HG03354 (cell line): ENCODE data around the gene TBC1D8.

ENCODE experiments used
- ATAC-seq: cut with Tn5 transposase; IDR thresholded peaks from one replicate; pipeline ENCODE4 v1.9.1; 2021; ENCODE audit warnings: mild to moderate bottlenecking; ENCODE audit not compliant: unreplicated experiment, poor library complexity, severe bottlenecking

TBC1D8 gene

DNA sequence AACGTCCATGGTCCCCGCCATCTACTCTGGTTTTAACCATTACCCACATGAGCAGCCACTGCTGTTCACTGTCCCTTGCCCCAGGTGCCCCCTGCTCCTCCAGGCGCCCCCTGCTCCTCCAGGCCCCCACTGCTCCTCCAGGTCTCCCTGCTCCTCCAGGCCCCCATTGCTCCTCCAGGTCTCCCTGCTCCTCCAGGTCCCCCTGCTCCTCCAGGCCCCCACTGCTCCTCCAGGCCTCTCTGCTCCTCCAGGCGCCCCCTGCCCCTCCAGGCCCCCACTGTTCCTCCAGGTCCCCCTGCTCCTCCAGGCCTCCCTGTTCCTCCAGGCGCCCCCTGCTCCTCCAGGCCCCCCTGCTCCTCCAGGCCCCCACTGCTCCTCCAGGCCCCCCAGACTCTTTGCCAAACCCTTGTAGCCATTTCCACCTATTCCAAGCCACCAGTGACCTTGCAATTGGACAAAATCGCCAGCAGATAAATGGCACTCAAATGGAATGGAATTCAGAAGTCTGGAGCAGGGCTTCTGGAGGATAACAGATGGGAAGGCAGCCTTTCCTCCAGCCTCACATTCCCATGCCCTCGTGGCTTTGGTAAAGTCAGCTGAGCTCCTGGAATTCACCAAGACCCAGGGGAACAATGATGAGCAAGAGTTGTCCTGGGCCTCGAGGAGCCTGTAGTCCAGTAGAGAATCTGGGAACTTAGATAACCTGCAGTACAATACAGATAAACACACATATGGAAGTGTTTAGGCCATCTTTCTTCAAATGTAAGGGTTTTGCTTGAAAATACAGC is 162.4 kb downstream of the TBC1D8 start:
- no peak for ATAC-seq

DNA sequence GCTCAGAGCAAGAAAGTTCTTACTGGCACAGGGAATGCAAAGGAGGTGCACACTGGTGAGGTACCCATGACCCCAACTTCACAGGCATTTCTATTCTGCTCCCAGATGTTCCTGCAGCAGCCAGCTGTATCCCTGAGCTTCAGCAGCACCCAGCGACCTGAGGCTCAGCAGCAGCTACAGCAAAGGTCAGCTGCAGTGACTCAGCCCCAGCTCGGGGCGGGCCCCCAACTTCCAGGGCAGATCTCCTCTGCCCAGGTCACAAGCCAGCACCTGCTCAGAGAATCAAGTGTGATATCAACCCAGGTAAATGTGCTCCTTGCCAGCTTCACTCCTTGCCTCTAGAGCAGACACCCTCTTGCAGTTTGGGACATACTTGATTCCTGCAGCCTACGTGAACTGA is 163.2 kb downstream of the TBC1D8 start:
- no peak for ATAC-seq

DNA sequence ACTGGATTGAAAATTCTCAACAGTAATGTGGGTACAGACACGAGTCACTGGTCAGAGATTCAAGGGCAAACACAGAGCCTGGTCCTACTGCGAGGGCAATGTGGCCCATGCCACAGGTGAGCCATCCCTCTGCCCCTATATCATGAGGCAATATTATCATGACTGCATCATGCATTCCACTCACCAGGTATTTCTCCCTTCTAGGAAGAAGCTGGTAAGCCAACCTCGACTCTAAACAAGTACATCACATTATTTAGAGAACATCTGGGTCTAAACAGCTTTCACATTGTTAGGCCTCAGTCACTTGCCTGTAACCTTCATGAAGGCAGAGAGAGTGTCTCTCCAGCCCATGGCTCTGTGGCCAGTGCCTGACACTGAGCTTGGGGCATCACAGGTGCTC is 163.6 kb downstream of the TBC1D8 start:
- no peak for ATAC-seq

DNA sequence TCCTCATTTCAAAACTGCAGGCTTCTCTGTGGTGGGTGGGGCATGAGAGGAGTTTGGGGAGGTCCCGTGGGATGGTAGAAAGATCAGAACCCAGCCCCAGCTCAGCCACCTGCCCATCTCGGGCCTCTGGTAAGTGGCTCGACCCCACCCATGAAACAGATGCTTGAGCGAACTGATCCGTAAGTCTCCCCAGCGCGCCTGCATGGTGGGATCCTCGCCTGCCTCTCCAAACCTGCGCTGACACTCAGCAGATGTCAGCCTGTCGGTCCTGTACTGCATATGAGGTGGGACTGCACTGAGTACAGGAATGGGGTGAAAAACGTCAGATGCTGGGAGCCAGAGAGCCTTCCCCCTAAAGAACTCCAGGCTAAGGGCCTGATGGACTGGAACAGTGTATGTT is 165.0 kb downstream of the TBC1D8 start:
- no peak for ATAC-seq

DNA sequence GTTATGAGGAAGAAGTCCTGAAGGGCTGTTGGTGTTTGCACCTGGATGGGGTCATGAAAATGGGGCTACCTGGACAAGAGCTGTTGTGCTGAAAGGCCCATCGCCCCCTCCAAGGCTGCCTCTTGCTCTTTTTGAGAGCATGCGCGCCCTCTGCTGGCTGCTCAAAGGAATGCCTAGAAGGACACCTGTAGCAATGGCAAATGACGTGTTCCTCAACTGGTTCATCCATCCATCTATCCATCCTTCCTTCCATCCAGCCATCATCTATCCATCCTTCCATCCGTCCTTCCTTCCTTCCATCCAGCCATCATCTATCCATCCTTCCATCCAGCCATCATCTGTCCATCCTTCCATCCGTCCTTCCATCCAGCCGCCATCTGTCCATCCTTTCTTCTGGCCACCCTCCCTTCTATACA is 166.3 kb downstream of the TBC1D8 start:
- peak; percentile 77 for ATAC-seq

DNA sequence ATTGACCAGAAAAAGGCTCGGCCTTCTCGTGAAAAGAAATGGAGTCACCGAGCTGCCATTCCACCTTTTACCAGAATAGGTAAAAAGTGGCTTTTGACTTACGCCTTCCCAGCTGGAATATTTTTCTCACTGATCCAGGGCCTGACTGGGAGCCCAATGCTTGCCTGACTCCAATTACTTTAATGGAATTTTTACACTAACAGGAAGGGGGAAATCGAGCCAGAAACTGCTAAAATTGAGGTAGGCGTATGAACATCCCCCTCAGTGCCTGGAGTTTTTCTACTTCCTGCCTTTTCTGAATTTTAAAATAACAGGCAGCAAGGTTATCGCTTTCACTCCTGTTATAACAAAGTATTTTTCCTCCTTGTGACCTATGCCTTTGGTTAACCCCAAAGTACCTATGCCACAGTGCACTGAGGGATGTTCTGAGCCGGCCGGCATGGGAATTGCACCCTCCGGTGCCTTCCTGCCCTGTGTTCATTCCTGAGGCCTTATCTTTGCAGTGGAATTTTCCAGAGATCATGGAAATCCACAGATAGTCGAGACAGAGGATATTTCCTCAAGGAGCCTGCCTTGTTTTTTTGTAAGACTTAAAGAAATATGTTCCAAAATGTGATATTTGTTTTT is 167.4 kb downstream of the TBC1D8 start:
- ATAC-seq: no peak

DNA sequence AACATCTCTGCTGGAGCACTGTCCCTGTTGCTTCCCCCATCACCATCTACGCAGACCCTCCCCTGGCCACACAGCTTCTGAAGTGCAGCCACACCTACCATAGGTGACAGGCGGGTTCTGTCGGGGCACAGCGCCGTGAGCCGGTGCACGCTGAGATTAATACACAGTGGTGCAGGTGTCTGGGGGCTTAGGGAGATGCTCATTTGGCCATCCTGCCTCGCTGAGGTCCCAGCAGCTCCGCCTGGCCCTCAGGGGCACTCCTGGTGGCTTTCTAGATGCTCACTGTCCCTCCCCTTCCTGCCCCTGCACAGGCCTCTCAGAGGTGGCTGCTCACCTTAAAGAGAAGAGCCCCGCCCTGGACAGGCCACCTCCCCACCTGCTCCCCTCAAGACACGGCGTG is 168.0 kb downstream of the TBC1D8 start:
- no peak for ATAC-seq

DNA sequence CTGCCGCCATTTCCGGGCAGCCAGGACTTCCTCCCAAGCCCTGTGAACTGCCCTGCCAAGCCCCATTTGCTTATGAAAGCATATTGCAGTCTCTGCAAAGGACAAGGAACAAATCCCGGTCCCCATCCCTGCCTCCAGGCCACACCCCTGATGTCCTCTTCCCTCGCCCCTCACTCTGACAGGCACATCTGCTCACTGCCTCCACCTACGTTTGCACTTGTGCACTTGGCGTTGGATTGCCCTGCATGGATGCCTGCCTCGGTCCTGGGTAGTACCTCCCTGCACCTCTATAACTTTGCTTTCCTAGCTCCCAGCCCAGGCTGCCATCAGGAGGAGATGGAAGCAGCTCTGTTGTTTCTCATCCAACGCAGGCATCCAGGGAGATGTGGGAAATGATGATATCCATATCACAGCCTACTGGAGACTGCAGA is 168.7 kb downstream of the TBC1D8 start:
- ATAC-seq: no peak

DNA sequence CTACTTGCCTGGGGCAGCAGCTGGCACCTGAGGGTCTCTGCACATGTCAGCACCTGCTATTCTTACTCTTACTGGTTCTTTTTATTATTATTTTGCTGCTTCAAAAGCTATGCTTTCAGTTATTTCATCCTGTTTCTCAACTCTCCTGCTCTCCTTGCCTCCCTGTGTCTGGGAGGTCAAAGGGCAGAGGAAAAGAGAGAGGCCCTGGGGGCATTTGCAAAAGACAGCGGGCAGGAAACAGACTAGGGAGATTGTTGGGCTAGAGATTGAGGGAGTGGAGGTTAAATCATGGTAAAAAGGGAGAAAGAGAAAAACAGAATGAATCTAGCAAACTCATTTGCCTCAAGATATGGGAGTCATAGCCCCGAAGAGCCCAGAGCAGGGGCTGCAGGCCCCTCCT is 170.2 kb downstream of the TBC1D8 start:
- no peak for ATAC-seq

DNA sequence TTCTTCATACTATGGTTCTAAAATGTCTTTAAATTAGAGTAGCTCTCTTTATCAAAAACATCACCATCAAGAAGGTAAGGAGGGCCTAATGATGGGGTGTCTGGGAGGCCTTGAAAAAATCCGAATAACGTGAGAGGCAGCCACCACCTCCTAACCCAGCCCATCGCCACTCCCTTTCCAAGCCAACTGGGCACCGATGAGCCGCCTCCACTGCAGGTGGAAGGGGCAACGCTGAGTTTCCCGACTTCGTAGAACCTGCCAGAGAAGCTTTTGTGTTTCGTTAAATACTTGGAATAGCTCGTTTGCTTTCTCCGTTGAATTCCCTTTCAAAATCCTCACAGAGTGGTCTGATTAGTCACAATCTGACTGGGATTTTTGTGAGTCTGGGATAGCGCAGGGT is 171.1 kb downstream of the TBC1D8 start:
- no peak for ATAC-seq

DNA sequence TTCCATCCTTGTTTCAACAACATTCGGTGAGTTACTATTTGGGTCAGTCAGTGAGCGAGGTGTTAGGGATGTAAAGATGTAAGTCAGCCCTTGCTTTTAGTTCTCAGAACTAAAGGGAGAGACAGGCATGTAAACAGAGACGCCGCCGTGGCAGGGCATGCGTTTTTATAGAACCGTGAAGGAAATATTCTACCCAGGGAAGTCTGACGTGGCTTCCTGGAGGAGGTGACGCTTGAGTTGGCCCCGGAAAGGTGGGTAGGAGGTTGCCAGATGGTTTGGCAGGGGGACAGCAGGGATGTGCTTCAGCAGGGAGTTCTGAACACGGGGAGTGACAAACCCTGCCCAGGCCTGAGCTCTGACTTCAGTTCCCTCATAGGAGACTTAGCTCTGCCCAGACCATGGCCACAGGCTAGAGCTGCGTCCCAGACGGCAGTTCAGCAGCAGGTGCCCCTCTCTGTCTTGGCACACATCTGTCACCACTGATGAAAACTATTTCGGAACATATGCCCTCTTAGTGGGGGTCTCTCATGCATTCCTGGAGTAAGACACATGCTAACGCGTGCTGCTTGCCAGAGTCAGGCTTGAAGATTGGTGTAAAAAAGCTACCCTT is 172.5 kb downstream of the TBC1D8 start:
- no peak for ATAC-seq

DNA sequence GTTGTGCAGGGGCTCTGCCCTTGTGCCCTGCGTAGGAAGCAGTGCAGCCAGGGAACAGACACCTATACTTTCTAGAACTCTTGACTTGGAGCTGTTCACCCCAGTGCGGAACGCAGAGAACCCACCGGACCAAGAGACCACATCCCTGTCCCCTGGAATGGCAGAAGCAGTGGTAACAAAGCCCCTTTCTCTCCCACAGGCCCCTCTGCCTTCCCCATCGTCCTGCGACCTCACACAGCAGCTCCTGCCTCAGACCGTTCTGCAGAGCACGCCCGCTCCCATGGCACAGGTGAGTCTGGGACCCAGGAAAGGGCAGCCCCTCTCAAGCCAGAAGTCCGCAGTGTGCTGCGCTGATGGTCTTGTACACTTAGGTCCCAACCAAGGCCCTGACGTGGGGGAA is 173.7 kb downstream of the TBC1D8 start:
- no peak for ATAC-seq

DNA sequence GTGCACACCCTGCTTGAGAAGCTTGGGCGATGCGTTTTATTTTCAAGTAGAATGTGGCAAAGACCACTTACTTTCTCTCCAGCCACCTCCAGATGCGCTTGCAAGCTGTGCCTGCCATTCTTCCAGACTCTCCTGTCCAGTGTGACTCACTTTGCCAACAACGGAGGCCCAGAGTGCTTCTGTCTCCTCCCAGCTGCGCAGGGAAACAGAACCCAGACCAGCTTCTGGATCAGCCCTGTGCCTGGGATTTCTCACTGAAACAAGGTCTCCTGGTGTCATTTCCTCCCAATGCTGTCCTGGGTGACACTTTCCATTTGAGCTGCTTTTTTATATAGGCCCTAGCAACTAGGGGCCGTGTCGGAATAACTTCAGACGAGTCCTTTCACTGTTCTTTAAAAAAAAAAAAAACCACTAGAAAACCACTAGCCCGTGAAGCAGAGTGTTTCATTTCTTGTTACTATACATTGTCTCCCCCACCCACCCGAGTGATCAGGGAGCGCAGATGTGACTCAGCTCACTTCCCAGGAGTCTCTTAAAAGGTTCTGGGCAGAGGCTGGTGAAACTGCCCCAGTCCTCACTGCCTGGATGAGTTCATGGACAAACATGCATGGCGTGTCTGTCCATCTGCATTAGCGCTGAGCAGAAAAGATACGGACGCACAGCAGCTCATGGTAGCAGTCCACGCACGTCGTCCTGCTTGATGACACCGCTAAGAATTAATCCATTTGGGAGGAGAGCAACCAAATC is 174.4 kb downstream of the TBC1D8 start:
- peak; percentile 83 for ATAC-seq

DNA sequence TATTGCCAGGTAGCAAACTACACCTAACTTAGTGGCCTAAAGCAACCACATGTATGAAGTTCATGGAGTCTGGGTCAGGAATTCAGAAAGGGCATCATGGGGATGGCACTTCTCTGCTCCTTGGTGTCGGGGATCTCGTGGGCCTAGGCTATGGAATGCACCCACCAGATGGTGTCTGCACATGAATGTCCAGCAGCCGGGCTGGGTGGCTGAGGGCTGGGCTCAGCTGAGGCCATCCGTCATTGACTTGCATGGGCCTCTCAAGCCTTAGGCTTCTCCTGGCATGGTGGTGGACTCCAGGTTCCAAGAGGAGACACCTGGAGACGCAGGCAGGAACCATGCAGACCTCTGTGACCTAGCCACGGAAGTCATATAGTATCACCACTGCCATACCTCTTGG is 175.1 kb downstream of the TBC1D8 start:
- no peak for ATAC-seq

DNA sequence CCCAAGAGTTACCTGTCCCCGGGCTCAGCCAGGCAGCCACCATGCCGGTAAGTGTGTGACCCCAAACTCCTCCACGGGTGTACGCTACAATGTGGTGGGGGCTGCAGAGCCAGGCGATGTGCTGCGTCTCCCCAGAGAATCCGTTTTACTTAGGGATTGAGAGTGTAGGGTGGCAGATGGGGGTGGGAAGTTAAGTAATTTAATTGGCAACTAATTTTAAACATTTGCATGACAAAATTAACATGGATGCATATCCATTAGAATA is 175.7 kb downstream of the TBC1D8 start:
- ATAC-seq: no peak

DNA sequence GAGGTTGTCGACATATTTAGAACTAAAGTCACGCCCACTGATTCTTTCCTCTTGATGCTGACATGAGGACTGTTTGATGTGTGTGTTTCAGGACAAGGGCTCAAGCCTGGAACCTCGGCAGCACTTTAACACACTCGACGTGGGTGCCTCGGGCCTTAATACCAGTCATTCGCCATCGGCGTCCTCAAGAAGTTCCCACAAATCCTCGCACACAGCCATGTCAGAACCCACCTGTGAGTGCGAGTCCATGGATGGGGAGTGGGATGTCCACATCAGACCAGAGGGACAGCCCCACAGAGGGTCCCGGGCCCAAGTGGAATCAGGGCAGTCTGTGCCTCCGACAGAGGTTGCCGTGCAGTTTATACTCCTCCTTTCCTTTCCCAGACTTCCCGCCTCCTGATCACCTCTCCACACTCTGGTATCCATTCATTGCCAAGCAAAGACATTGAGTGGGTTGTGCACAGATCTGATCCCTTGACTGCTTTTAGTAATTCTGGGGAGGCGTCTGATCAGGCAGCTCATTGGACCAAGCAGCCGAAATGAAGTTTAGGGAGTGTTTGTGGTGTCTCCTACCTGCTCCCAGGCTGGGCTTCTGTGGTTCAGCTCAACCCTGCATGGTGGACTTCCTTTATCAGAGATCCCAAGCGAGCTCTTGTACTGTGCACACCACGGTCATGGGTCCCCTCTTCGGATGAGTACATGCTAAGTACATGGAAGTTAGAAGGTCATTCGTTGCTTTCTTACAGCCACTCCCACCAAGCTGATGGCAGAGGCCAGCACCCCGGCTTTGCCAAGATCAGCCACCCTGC is 176.3 kb downstream of the TBC1D8 start:
- no peak for ATAC-seq

DNA sequence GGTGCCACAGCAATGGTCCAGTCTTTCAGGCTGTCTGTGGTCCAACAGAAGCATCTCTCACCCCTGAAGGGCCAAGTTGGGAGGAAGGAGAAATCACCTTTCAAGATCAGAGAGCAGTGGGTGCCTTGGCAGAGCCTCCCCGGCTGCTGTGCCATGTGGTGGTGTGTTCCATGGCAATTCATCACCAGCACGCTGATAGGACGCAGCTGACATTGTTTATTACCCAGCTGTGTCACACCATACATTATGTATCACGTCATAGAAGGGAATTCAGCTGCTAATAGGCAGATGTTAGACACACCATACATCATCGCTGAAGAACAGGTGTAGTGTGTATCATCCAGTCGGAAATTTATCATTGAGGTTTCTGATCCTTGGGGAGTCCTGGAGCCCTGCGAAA is 178.7 kb downstream of the TBC1D8 start:
- no peak for ATAC-seq

DNA sequence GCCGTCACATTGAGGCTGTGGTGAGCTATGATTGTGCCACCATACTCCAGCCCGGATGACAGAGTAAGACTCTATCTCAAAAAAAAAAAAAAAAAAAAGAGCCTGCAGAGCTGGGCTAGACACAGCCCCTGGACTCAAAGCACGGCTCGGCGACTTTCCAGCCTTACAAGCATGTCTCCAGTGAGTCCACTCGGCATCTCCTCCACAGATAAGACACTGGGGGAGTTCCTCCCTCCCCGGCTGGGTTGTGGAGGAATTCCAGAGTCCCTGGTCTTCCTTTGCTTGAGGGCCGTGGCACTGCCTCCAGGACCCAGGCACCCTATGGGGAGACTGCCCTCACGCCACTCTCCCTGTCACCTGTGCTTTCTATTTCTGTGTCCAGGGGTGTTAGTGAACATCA is 180.0 kb downstream of the TBC1D8 start:
- ATAC-seq: no peak

DNA sequence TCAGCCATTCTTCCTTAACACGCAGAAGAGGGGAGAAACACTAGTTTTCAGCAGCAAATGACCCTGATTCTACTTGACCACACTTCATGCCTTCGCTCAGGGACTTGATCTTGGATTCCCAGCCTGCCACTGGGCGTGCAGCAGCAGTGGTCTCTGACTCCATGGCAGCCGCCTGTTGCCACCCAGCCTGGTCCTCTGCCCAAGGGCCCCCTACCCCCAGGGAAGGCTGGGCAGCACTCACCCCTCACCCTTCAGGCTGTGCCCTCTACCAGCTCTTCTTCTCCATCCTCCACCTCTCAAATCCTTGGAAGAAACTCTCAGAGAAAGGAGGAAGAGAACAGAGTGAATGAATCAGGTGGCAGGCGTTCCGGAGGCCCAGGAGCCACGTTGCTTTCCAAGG is 181.2 kb downstream of the TBC1D8 start:
- ATAC-seq: no peak
